Panc1 (cell line): ENCODE measurements around the gene ESR1. TPM values are rescaled to one million over a fixed set of nuclear protein-coding genes. Genes with fewer than 3 reads are reported as not detected.

Experiments used
- ATAC-seq: fragments of 200-7000 bp; cut with Tn5 transposase; 2 replicates; pipeline ENCODE4 v1.9.1; 2020; ENCODE audit warnings: mild to moderate bottlenecking, moderate library complexity
- BruUV-seq: library from RNA; stranded (reverse); fragments of 400-500 nt; replicated peaks from 2 replicates; lab custom pipeline; 2021; lab: Mats Ljungman, UMichigan
- CTCF ChIA-PET: fragments of 300-600 bp; sonication (Branson Sonifier 250); formaldehyde crosslinking; loops from one replicate; lab custom pipeline; 2022; ENCODE audit warnings: antibody characterized with exemption; lab: Charles Lee
- POLR2A ChIA-PET: fragments of 300-600 bp; sonication (Branson Sonifier 250); formaldehyde crosslinking; loops from one replicate; lab custom pipeline; 2022; ENCODE audit warnings: antibody characterized with exemption; lab: Charles Lee
- DNase-seq: peaks from one replicate; pipeline ENCODE4 v3.0.0-alpha.2; 2010; ENCODE audit warnings: low read depth, low spot score
- H3K27ac ChIP-seq: 2 replicates; pipeline ENCODE4 v1.5.1; 2011; ENCODE audit warnings: mild to moderate bottlenecking, low read length, inconsistent platforms
- H3K27me3 ChIP-seq: fragments of 200-500 bp; sonication (Bioruptor generic); 2 replicates; pipeline ENCODE4 v1.6.0; 2014; ENCODE audit warnings: low read length, inconsistent platforms; ENCODE audit not compliant: control insufficient read depth, insufficient read depth
- H3K36me3 ChIP-seq: fragments of 200-500 bp; sonication (Bioruptor generic); 2 replicates; pipeline ENCODE4 v1.5.1; 2014; ENCODE audit warnings: inconsistent platforms, mild to moderate bottlenecking, low read length, moderate library complexity; ENCODE audit not compliant: control insufficient read depth, insufficient read depth
- H3K4me1 ChIP-seq: 2 replicates; pipeline ENCODE4 v1.5.1; 2011; ENCODE audit warnings: inconsistent platforms, mild to moderate bottlenecking, low read length, moderate library complexity; ENCODE audit not compliant: control insufficient read depth, insufficient read depth
- H3K4me3 ChIP-seq, 2 experiments: 2 replicates each; pipeline ENCODE4 v1.5.1; 2011 to 2012; ENCODE audit warnings: low read depth in 2 of 2, low read length in 2 of 2, mild to moderate bottlenecking in 2 of 2, inconsistent platforms in 1 of 2, moderate library complexity in 1 of 2
- H3K9me3 ChIP-seq: fragments of 200-500 bp; sonication (Bioruptor generic); 2 replicates; pipeline ENCODE4 v1.5.1; 2014; ENCODE audit warnings: low read depth, mild to moderate bottlenecking, inconsistent platforms, low read length, moderate library complexity; ENCODE audit not compliant: control insufficient read depth, insufficient read depth
- POLR2AphosphoS5 ChIP-seq: IDR thresholded peaks from 2 replicates; pipeline ENCODE4 v1.6.1; 2012; ENCODE audit warnings: mild to moderate bottlenecking, low read depth, low read length, moderate library complexity
- SIN3A ChIP-seq: IDR thresholded peaks from 2 replicates; pipeline ENCODE4 v1.6.1; 2012; ENCODE audit warnings: low read depth, mild to moderate bottlenecking, low read length, moderate library complexity, borderline replicate concordance; ENCODE audit not compliant: insufficient read depth
- TCF7L2 ChIP-seq: IDR thresholded peaks from 2 replicates; pipeline ENCODE4 v1.6.1; 2011; ENCODE audit warnings: mild to moderate bottlenecking, low read depth, low read length, inconsistent platforms
- in situ Hi-C: cut with HindIII; loops from 2 replicates; pipeline ENCODE4 v1.10.0; 2016; ENCODE audit warnings: low sequenced_read_pairs, low pct_unique_long_range_greater_than_20kb
- intact Hi-C: fragments of 100-400 bp; cut with micrococcal nuclease; formaldehyde crosslinking; loops from one replicate; pipeline ENCODE4 v1.10.0; 2022; ENCODE audit not compliant: unreplicated experiment
- total RNA-seq: library from RNA; stranded (reverse); gene quantifications from one replicate; pipeline ENCODE4 v1.2.1, GENCODE V29; 2021; ENCODE audit not compliant: unreplicated experiment
- TF ChIP-seq, protein P1 (sequence below), 2 experiments: IDR thresholded peaks; 2 replicates each; pipeline ENCODE4 v1.6.1; 2011 to 2012; ENCODE audit warnings: low read depth in 2 of 2, control low read depth in 1 of 2, low read length in 1 of 2, mild to moderate bottlenecking in 1 of 2, moderate library complexity in 1 of 2; ENCODE audit not compliant: insufficient read depth in 1 of 2
- TF ChIP-seq, protein P2 (sequence below): fragments of 450-650 bp; IDR thresholded peaks from 2 replicates; pipeline ENCODE4 v1.5.1; 2017; ENCODE audit warnings: mild to moderate bottlenecking

ESR1 gene
- total RNA-seq, 1 experiment from 2014 or later: 0.03 TPM

DNA sequence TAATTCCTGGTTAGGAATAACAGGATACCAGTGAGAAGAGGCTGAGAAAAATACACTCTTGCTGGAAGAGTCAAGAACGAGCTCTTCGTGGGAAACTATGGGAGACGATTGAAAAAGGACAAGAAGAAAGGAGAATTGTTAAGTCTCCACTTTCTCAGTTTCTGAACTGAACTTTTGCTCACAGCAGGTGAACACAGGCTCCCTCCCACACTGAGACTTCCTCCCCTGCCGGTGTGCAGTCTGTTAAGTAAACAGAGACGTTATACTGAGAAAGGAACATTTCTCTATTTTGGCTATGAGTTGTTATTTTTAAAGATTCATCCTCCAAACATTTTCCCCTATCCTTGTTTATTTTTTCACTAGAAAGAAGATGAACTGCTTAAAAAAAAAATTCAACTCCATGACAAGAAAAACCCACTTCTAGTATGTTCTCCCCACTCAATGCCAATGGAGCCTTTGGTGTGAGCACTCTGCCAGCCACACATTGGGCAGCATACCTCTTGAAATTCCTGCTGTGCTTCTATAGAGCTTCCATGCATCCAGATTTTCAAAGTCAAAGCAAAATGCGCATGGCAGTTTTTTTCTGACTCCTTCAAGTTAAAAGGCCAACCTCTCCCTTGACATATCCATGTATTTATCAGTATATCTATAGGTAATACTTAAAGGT is 250.5 kb downstream of the ESR1 start:
- no TSS peak for BruUV-seq
- POLR2A ChIA-PET: no interaction called here
- intact Hi-C loops (no loop called here), in situ Hi-C loops (no loop called here)
- Histone ChIP-seq H3K27me3 (no peaks in the 10 kb centered on the region), H3K27ac (no peak overlapping the region), H3K4me1 (no peaks in the 10 kb centered on the region), H3K36me3 (no peaks in the 10 kb centered on the region), H3K9me3 (no peaks in the 10 kb centered on the region), H3K4me3 (no peak overlapping the region)
- CTCF ChIA-PET: no interaction called here
- TF ChIP-seq, protein P1, sequence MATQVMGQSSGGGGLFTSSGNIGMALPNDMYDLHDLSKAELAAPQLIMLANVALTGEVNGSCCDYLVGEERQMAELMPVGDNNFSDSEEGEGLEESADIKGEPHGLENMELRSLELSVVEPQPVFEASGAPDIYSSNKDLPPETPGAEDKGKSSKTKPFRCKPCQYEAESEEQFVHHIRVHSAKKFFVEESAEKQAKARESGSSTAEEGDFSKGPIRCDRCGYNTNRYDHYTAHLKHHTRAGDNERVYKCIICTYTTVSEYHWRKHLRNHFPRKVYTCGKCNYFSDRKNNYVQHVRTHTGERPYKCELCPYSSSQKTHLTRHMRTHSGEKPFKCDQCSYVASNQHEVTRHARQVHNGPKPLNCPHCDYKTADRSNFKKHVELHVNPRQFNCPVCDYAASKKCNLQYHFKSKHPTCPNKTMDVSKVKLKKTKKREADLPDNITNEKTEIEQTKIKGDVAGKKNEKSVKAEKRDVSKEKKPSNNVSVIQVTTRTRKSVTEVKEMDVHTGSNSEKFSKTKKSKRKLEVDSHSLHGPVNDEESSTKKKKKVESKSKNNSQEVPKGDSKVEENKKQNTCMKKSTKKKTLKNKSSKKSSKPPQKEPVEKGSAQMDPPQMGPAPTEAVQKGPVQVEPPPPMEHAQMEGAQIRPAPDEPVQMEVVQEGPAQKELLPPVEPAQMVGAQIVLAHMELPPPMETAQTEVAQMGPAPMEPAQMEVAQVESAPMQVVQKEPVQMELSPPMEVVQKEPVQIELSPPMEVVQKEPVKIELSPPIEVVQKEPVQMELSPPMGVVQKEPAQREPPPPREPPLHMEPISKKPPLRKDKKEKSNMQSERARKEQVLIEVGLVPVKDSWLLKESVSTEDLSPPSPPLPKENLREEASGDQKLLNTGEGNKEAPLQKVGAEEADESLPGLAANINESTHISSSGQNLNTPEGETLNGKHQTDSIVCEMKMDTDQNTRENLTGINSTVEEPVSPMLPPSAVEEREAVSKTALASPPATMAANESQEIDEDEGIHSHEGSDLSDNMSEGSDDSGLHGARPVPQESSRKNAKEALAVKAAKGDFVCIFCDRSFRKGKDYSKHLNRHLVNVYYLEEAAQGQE (IDR thresholded peaks at IDR 0.05; ENCODE audit: insufficient read depth in 1 of 2, low read depth in 2 of 2, low read length in 1 of 2): no peak
- TF ChIP-seq, protein P2, sequence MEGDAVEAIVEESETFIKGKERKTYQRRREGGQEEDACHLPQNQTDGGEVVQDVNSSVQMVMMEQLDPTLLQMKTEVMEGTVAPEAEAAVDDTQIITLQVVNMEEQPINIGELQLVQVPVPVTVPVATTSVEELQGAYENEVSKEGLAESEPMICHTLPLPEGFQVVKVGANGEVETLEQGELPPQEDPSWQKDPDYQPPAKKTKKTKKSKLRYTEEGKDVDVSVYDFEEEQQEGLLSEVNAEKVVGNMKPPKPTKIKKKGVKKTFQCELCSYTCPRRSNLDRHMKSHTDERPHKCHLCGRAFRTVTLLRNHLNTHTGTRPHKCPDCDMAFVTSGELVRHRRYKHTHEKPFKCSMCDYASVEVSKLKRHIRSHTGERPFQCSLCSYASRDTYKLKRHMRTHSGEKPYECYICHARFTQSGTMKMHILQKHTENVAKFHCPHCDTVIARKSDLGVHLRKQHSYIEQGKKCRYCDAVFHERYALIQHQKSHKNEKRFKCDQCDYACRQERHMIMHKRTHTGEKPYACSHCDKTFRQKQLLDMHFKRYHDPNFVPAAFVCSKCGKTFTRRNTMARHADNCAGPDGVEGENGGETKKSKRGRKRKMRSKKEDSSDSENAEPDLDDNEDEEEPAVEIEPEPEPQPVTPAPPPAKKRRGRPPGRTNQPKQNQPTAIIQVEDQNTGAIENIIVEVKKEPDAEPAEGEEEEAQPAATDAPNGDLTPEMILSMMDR: no peak
- TF ChIP-seq POLR2AphosphoS5 (no peak), SIN3A (no peak), TCF7L2 (no peak)
- no peak for DNase-seq
- ATAC-seq: no peak

DNA sequence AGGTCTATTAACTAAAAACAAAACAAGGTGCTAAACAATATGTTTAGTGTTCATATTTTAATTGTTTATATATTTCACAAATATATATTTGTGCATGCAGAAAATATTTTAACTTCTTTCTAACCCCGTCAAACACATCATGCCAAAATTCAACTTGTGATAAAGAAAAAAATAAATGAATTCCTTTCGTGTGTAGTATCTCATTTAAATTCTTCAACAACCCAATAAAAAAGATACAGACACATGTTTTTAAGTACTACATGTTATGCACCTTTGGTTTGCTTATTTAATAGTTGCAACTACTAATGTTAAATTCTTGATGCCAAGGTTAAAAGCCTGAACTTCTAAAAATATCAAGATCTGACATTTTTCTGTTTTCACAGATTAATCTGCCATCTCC is 252.4 kb downstream of the ESR1 start:
- no peak overlapping the region for H3K27ac ChIP-seq
- no peak for TF ChIP-seq POLR2AphosphoS5
- no peak for TF ChIP-seq TCF7L2
- TF ChIP-seq SIN3A: no peak
- TF ChIP-seq, protein P2: no peak
- TF ChIP-seq, protein P1 (IDR thresholded peaks at IDR 0.05; ENCODE audit: insufficient read depth in 1 of 2, low read depth in 2 of 2, low read length in 1 of 2): no peak
- in situ Hi-C loops: no loop called here
- no peak for ATAC-seq
- intact Hi-C loops: no loop called here
- no peak for DNase-seq
- H3K36me3 ChIP-seq: no peaks in the 10 kb centered on the region
- no TSS peak for BruUV-seq
- no peak overlapping the region for H3K4me3 ChIP-seq
- no peaks in the 10 kb centered on the region for H3K9me3 ChIP-seq
- ChIA-PET CTCF (no interaction called here), POLR2A (no interaction called here)
- H3K4me1 ChIP-seq: no peaks in the 10 kb centered on the region
- H3K27me3 ChIP-seq: no peaks in the 10 kb centered on the region
